Panc1 (cell line): ENCODE measurements around the gene PSMD12. TPM values are rescaled to one million over a fixed set of nuclear protein-coding genes. Genes with fewer than 3 reads are reported as not detected.
"Not testable (repeated sequence)": the region's sequence is repeated elsewhere in the genome, so short reads cannot be mapped to it uniquely, and the experiment has no call there.

ENCODE experiments used
- ATAC-seq: fragments of 200-7000 bp; cut with Tn5 transposase; 2 replicates; pipeline ENCODE4 v1.9.1; 2020; ENCODE audit warnings: mild to moderate bottlenecking, moderate library complexity
- BruUV-seq: library from RNA; stranded (reverse); fragments of 400-500 nt; replicated peaks from 2 replicates; lab custom pipeline; 2021; lab: Mats Ljungman, UMichigan
- CTCF ChIA-PET: fragments of 300-600 bp; sonication (Branson Sonifier 250); formaldehyde crosslinking; loops from one replicate; lab custom pipeline; 2022; ENCODE audit warnings: antibody characterized with exemption; lab: Charles Lee
- POLR2A ChIA-PET: fragments of 300-600 bp; sonication (Branson Sonifier 250); formaldehyde crosslinking; loops from one replicate; lab custom pipeline; 2022; ENCODE audit warnings: antibody characterized with exemption; lab: Charles Lee
- DNase-seq: peaks from one replicate; pipeline ENCODE4 v3.0.0-alpha.2; 2010; ENCODE audit warnings: low read depth, low spot score
- H3K27ac ChIP-seq: 2 replicates; pipeline ENCODE4 v1.5.1; 2011; ENCODE audit warnings: mild to moderate bottlenecking, low read length, inconsistent platforms
- H3K27me3 ChIP-seq: fragments of 200-500 bp; sonication (Bioruptor generic); 2 replicates; pipeline ENCODE4 v1.6.0; 2014; ENCODE audit warnings: low read length, inconsistent platforms; ENCODE audit not compliant: control insufficient read depth, insufficient read depth
- H3K36me3 ChIP-seq: fragments of 200-500 bp; sonication (Bioruptor generic); 2 replicates; pipeline ENCODE4 v1.5.1; 2014; ENCODE audit warnings: inconsistent platforms, mild to moderate bottlenecking, low read length, moderate library complexity; ENCODE audit not compliant: control insufficient read depth, insufficient read depth
- H3K4me1 ChIP-seq: 2 replicates; pipeline ENCODE4 v1.5.1; 2011; ENCODE audit warnings: inconsistent platforms, mild to moderate bottlenecking, low read length, moderate library complexity; ENCODE audit not compliant: control insufficient read depth, insufficient read depth
- H3K4me3 ChIP-seq, 2 experiments: 2 replicates each; pipeline ENCODE4 v1.5.1; 2011 to 2012; ENCODE audit warnings: low read depth in 2 of 2, low read length in 2 of 2, mild to moderate bottlenecking in 2 of 2, inconsistent platforms in 1 of 2, moderate library complexity in 1 of 2
- H3K9me3 ChIP-seq: fragments of 200-500 bp; sonication (Bioruptor generic); 2 replicates; pipeline ENCODE4 v1.5.1; 2014; ENCODE audit warnings: low read depth, mild to moderate bottlenecking, inconsistent platforms, low read length, moderate library complexity; ENCODE audit not compliant: control insufficient read depth, insufficient read depth
- CTCF ChIP-seq: fragments of 450-650 bp; IDR thresholded peaks from 2 replicates; pipeline ENCODE4 v1.5.1; 2017; ENCODE audit warnings: mild to moderate bottlenecking
- POLR2AphosphoS5 ChIP-seq: IDR thresholded peaks from 2 replicates; pipeline ENCODE4 v1.6.1; 2012; ENCODE audit warnings: mild to moderate bottlenecking, low read depth, low read length, moderate library complexity
- REST ChIP-seq, 2 experiments: IDR thresholded peaks; 2 replicates each; pipeline ENCODE4 v1.6.1; 2011 to 2012; ENCODE audit warnings: low read depth in 2 of 2, control low read depth in 1 of 2, low read length in 1 of 2, mild to moderate bottlenecking in 1 of 2, moderate library complexity in 1 of 2; ENCODE audit not compliant: insufficient read depth in 1 of 2
- SIN3A ChIP-seq: IDR thresholded peaks from 2 replicates; pipeline ENCODE4 v1.6.1; 2012; ENCODE audit warnings: low read depth, mild to moderate bottlenecking, low read length, moderate library complexity, borderline replicate concordance; ENCODE audit not compliant: insufficient read depth
- TCF7L2 ChIP-seq: IDR thresholded peaks from 2 replicates; pipeline ENCODE4 v1.6.1; 2011; ENCODE audit warnings: mild to moderate bottlenecking, low read depth, low read length, inconsistent platforms
- in situ Hi-C: cut with HindIII; loops from 2 replicates; pipeline ENCODE4 v1.10.0; 2016; ENCODE audit warnings: low sequenced_read_pairs, low pct_unique_long_range_greater_than_20kb
- intact Hi-C: fragments of 100-400 bp; cut with micrococcal nuclease; formaldehyde crosslinking; loops from one replicate; pipeline ENCODE4 v1.10.0; 2022; ENCODE audit not compliant: unreplicated experiment
- total RNA-seq: library from RNA; stranded (reverse); gene quantifications from one replicate; pipeline ENCODE4 v1.2.1, GENCODE V29; 2021; ENCODE audit not compliant: unreplicated experiment

The PSMD12 gene
- total RNA-seq, 1 experiment from 2014 or later, result 50.2 TPM

- ChIA-PET CTCF (no interaction called here), POLR2A (no interaction called here)
- ATAC-seq (no peak), DNase-seq (no peak)
- H3K27ac ChIP-seq, result no peak overlapping the region
- no peaks in the 10 kb centered on the region for H3K4me1 ChIP-seq
- in situ Hi-C loops (no loop called here), intact Hi-C loops (no loop called here)
- H3K4me3 ChIP-seq, result no peak overlapping the region
- no peaks in the 10 kb centered on the region for H3K36me3 ChIP-seq
- no peaks in the 10 kb centered on the region for H3K9me3 ChIP-seq
- no TSS peak for BruUV-seq
- no peaks in the 10 kb centered on the region for H3K27me3 ChIP-seq
- TF ChIP-seq CTCF (no peak), REST (IDR thresholded peaks at IDR 0.05; ENCODE audit: insufficient read depth in 1 of 2, low read depth in 2 of 2, low read length in 1 of 2) (no peak), SIN3A (no peak), POLR2AphosphoS5 (no peak), TCF7L2 (no peak)
Observed at GRCh38 chr17:67328026-67328425, 38.4 kb downstream of the PSMD12 start.

- BruUV-seq, DNase-seq, intact Hi-C loops, CTCF ChIA-PET, POLR2A ChIA-PET, H3K9me3 ChIP-seq, H3K4me1 ChIP-seq, H3K27me3 ChIP-seq, ATAC-seq, H3K4me3 ChIP-seq, in situ Hi-C loops, H3K27ac ChIP-seq, H3K36me3 ChIP-seq: not testable (repeated sequence)
Observed at GRCh38 chr17:67326959-67327745, 39.2 kb downstream of the PSMD12 start.

- ChIA-PET POLR2A (no interaction called here), CTCF (no interaction called here)
- intact Hi-C loops, result no loop called here
Observed at GRCh38 chr17:67326440-67326839, 39.9 kb downstream of the PSMD12 start.

More at GRCh38 chr17:67326440-67326839, 39.9 kb downstream of the PSMD12 start:
- no peak for ATAC-seq
- no peak for DNase-seq
- TF ChIP-seq TCF7L2 (no peak), REST (IDR thresholded peaks at IDR 0.05; ENCODE audit: insufficient read depth in 1 of 2, low read depth in 2 of 2, low read length in 1 of 2) (no peak), SIN3A (no peak), CTCF (no peak), POLR2AphosphoS5 (no peak)
- no peaks in the 10 kb centered on the region for H3K9me3 ChIP-seq
- no peak overlapping the region for H3K4me3 ChIP-seq
- no peaks in the 10 kb centered on the region for H3K36me3 ChIP-seq
- in situ Hi-C loops, result no loop called here
- H3K27me3 ChIP-seq, result no peaks in the 10 kb centered on the region
- no TSS peak for BruUV-seq
- no peaks in the 10 kb centered on the region for H3K4me1 ChIP-seq
- no peak overlapping the region for H3K27ac ChIP-seq
